Left ventricle myocardium superior (tissue), 1 donor: Measurements from ENCODE around the gene TMEM114. TPM values are rescaled to one million over a fixed set of nuclear protein-coding genes. Genes with fewer than 3 reads are reported as not detected.

Experiments used
- ATAC-seq: fragments of 200-7000 bp; cut with Tn5 transposase; one replicate; pipeline ENCODE4 v1.9.1; 2020; ENCODE audit warnings: mild to moderate bottlenecking, moderate library complexity
- DNase-seq: peaks from one replicate; pipeline ENCODE4 v3.0.0-alpha.2; 2020
- intact Hi-C: fragments of 100-400 bp; cut with micrococcal nuclease; formaldehyde crosslinking; loops from one replicate; pipeline ENCODE4 v1.11.0; 2022
- total RNA-seq: library from RNA; stranded (reverse); fragmentation: NEBNext Ultra II Directional; extraction: Animal tissue kit (Norgen Biotek cat#: 25700); gene quantifications from one replicate; pipeline ENCODE4 v1.2.1, GENCODE V29; 2021
- donor health status: DM: no; HTN: yes; CAD: no; lungs with severe emphysema.

The TMEM114 gene
- total RNA-seq, 1 donor from 2014 or later = not detected

DNA sequence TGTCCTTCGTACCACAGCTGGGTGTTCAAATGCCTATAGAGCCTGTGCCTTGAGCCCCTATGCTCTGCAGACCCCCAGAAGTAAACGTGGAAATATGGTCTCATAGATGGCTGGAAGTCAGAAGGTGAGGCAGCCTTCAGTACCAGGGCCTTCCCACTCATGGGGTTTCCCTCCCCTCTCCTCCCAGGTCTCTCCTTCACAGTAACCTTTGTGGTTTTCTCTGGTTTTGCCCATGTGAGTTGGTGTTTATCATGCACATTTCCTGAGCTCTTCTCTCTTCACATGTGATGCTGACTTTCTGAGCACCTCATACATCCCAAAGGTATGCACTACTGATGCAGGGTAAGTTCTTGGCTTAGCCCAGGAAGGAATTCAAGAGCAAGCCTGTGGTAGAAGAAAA lies 35.4 kb downstream of the TMEM114 start:
- no peak for DNase-seq
- intact Hi-C loops = no loop called here
- ATAC-seq = no peak

DNA sequence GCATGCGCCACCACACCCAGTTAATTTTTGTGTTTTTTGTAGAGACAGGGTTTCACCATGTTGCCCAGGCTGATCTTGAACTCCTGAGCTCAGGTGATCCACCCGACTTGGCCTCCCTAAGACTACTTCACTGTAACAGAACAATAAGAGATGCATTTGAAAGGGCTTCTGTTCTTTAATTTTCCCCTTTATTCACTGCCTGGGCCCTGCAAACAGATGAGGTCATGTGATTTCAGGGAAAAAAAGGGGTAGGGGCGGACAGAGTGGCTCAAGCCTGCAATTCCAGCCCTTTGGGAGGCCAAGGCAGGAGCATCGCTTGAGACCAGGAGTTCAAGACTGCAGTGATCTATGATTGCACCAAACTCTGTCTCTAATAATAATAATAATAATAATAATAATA lies 36.3 kb downstream of the TMEM114 start:
- intact Hi-C loops = no loop called here
- ATAC-seq = no peak
- no peak for DNase-seq

DNA sequence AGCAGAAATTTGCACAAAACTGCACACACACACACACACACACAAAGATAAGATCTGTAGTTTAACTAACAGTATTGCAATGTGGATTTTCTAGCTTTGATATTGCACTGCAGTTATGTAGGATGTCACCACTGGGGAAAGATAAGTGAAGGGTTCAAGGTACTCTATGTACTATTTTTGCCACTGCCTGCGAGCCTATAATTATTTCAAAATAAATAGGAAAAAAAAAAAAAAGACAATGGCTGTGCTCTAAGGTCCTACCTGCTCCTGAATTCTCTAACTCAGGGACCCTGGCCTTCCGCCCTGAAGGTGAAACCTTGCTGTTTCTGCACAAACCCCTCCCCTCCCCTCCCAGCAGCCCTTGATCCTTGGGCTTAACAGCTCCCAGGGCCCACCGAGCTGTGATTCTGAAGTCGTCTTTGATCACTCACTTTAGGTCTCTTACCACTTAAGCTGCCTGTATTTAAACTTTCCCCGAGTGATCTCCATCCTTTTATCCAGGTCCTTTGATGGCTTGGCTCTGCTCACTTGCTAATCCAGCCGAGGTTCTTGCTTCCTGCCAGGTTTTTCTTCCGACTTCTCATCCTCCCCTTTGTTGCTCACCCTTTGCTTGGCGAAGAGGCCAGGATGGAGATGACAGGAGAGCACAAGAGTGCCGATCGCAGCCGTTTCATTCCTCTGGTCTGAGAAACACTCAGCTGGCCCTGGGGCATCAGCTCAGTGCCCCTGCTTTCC lies 37.7 kb downstream of the TMEM114 start:
- ATAC-seq = no peak
- no peak for DNase-seq
- intact Hi-C loops = no loop called here

DNA sequence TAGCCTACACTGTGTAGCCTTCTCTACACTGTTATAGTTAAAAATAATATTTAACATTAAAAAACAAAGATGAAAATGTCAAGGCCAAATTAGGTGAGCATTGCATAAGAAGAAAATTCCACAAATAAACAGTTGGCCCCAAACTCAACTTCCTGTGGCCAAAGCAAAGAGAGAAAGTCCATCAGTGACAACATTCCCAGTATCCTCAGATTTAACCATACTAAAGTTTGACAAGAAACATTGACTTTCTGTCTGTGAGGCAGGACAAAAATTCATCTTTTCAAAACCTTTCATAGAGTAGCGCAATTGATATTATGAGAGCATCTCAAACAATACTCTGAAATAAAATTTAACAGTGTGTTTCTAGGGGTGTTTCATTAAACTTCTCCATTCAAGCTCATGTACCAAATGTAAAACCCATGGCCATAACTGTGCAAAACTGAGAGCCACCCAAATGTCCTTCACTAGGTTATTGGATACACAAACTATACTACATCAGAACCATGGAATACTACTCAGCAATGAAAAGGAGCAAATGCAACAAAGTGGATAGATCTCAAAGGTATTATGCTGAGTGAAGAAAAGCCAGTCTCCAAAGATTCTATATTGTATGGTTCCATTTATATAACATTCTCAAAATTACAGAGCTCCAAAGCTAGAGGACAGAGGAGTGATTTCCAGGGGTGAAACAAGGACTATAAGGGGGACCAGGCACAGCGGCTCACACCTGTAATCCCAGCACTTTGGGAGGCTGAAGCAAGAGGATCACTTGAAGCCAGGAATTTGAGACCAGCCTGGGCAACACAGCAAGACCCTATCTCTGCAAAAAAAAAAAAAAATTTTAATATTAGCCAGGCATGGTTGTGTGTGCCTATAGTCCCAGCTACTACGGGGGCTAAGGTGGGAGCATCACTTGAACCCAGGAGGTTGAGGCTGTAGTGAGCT lies 38.7 kb downstream of the TMEM114 start:
- DNase-seq (no peak), ATAC-seq (no peak)
- intact Hi-C loops = no loop called here

DNA sequence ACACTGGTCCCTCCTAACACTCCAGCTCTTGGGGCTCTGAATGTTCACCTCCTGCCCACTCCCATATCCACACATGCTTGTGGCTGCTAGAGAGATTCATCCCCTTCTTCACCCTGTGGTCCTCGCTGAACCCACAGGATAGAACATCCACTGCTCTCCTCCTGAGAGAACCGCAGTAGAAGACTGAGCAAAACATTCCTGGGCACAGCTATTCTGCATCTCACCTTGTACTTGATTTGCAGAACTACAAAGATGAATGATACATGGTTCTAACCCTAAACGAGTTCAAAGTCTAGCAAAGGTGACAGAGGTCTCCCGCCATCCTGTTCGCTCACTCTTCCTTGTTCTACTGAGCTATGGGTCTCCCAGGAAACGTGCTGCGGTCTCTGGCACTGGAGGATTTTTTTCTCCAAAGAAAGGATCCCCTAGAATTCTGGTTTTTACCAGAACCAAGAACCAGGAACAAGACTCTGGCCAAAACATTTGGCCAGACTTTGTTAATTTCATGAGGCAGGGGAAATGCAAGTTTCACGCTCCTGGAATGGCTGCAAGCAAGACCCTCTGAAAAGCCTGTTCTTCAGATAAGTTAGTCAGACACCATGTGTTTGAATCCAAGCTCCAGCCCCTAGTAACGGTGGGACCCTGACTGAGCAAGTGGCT lies 39.5 kb downstream of the TMEM114 start:
- ATAC-seq = no peak
- no peak for DNase-seq
- intact Hi-C loops = no loop called here

DNA sequence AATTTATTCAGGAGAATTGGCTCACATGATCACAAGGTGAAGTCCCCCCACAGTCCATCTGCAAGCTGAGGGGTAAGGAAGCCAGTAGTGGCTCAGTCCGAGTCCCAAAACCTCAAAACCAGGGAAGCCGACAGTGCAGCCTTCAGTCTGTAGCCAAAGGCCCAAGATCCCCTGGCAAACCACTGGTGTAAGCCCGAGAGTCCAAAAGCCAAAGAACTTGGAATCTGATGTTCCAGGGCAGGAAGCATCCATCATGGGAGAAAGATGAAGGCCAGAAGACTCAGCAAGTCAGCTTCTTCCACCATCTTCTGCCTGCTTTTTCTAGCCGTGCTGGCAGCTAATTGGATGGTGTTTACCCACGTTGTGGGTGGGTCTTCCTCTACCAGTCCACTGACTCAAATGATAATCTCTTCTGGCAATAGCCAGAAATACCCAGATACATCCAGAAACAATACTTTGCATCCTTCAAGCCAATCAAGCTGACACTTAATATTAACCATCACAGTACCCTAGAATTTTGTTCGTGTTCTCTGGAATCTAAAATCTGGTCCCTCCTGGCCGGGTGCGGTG lies 40.4 kb downstream of the TMEM114 start:
- intact Hi-C loops = no loop called here
- no peak for ATAC-seq

DNA sequence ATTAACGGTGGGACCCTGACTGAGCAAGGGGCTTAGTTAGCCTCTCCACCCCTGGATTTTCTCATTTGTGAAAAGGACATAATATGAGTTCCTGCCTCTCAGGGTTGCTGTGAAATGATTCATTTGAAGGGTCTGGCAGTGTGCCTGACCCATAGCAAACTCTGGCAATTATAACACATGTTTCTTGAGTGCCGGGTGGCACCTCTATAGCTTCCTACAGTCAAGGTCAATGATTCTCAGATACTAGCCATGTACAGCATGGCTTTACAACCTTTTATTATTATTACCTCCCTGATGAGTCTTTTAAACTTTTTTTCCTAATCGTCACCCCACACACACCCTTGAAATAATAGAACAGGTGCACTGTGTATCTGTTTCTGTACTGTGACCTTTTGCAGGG lies 42.1 kb downstream of the TMEM114 start:
- DNase-seq = no peak
- intact Hi-C loops = no loop called here
- no peak for ATAC-seq

More for the DNA sequence above, 40.4 kb downstream of the TMEM114 start:
- DNase-seq = no peak

DNA sequence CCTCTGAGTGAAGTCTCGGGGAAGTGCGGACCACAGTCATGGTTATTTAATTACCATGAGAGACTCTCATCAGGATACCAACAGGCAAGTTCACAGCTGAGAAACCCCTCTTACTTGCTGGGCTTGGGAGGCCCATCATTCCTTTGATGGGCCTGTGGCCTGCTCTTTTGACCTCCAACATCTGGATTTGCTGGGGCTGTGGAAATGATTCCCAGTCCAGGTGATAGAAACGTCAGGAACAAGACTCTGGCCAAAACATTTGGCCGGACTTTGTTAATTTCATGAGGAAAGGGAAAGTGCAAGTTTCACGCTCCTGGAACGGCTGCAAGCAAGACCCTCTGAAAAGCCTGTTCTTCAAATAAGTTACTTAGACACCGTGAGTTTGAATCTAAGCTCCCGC lies 42.5 kb downstream of the TMEM114 start:
- ATAC-seq (no peak), DNase-seq (no peak)
- intact Hi-C loops = no loop called here

DNA sequence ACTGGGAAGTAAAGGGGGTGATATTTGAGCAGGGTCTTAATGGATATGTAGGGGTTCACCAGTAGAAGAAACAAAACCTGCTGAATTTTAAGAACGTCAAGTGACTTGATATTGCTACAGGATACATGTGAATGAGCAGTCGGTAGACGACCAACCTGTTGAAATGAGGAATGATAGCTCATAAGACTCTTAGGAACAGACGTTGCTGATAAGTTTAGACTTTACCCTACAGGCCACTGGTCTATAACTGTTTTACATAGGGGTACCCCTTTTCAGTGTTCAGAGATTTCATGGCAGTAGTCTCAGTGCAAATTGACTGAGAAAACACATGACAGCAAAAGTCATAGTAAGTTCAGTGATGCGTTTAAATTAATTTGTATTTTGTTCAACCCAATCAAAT lies 45.9 kb downstream of the TMEM114 start:
- intact Hi-C loops = no loop called here
- no peak for ATAC-seq

DNA sequence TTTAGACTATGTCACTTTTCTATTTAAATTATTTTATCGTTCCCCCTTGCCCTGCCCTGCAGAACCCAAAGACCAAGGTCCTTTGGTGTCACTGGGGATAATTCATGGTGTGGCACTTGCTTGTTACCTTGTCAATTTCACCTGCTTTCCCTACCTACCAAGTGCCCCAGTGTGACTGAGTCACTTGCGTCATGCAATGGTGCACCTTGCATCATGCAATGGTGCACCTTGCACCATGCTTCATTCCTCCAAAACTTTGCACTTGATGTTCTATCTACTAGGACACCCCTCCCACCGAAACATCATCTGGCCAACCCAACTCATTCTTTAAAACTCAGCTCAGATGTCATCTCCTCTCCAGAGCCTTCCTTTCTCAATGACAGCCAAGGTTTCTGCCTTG lies 47.1 kb downstream of the TMEM114 start:
- ATAC-seq = no peak
- intact Hi-C loops = no loop called here
- DNase-seq = no peak

More for the DNA sequence above, 45.9 kb downstream of the TMEM114 start:
- DNase-seq = no peak

DNA sequence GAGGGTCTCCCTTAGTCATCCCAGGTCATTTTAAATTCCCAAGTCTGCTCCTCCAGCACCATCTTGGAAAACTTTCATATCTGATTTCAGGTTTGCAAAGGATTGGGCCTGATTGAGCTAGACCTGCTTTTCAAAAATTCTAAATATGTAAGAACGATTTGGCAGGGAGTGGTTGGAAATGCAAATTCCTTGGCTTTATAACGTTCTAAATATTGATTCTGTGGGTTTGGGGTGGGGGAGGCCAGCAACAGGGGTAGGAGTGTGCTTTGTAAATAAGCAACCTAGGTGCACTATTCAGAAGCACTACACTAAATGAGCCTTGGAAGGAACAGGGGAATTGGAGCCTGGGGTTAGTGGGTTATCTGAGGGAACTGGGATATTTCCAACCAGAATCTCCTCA lies 47.9 kb downstream of the TMEM114 start:
- ATAC-seq (no peak), DNase-seq (no peak)
- intact Hi-C loops = no loop called here

DNA sequence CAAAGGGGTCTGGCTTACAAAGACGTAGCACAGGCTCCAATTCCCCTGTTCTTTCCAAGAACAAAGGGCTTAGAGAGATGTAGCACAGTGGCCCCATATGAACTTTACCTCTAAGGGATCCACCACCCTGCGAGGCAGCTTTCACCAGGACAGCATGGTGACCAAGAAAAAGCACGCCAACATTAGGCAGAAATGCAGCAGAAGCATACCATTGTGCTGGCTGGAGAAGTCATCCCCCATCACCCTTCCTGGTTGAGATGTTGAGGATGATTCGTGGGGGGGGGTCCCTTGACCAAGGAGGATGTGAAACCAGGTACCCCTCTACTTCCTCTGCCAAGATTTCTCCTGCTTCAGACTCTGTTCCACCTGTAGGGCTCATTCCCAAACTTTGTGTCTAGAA lies 48.4 kb downstream of the TMEM114 start:
- intact Hi-C loops = no loop called here
- no peak for DNase-seq
- no peak for ATAC-seq

DNA sequence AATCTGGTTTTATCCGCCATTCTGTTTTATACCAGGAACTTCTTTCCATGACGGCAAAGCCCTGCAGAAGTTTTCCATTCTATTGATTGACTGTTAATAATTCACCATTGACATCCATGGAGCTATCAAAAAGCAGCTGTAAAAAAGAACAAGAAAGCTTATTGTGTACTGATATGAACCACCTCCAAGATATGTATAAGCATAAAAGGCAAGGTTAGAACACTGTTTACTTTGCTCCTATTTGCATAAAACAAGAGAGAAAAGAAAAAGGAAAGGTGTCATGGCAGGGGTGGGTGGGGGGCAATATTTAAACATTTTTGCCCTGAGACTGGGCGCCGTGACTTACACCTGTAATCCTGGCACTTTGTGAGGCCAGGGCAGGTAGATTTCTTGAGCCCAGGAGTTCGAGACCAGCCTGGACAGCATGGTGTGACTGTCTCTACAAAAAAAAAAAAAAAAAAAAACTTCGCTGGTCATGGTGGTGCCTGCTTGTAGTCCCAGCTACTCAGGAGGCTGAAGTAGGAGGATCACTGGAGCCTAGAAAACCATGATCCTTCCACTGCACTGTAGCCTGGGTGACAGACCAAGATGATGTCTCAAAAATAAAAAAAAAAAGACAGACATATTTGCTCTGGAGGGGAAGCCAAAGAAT lies 52.5 kb downstream of the TMEM114 start:
- intact Hi-C loops = no loop called here
- ATAC-seq (no peak), DNase-seq (no peak)

DNA sequence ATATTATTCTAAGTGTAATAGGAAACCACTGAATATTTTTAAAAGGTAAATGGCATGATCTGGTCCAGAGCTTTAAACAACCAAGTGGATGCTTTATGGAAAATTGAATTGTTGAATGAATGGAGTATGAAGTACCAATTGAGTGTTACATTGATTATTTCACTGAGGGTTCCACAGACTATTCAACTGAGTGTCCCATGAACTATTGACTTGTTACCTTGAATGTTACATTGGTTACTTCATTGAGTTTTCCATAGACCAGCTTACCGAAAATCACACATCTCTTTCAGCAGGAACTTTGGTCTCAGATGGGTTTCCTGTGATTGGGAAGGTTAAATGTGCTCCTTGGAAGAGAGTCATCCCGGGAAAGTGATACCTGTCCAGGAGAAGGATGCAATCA lies 56.8 kb downstream of the TMEM114 start:
- intact Hi-C loops = no loop called here
- DNase-seq = no peak
- no peak for ATAC-seq

DNA sequence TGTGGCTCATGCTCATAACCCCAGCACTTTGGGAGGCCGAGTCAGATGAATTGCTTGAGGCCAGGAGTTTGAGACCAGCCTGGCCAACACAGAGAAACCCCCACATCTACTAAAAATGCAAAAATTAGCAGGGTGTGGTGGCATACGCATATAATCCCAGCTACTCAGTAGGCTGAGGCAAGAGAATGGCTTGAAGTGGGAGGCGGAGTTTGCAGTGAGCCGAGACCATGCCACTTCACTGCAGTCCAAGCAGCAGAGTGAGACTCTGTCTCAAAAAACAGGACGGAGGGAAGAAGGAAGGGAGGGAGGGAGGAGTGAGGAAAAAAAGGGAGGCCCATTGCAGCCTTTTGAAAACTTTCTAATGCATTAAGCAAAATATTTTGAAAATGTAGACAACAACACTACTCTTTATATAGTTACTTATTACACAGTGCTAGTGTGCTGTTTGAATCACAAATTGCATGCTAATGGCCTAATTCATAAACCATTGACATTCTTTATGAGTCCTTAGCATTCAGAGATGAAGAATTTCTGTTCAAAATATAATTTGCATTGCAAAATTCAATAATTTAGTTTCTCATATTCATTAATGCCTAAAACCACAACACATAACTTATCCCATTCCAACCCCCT lies 59.4 kb downstream of the TMEM114 start:
- DNase-seq (no peak), ATAC-seq (no peak)
- intact Hi-C loops = no loop called here

DNA sequence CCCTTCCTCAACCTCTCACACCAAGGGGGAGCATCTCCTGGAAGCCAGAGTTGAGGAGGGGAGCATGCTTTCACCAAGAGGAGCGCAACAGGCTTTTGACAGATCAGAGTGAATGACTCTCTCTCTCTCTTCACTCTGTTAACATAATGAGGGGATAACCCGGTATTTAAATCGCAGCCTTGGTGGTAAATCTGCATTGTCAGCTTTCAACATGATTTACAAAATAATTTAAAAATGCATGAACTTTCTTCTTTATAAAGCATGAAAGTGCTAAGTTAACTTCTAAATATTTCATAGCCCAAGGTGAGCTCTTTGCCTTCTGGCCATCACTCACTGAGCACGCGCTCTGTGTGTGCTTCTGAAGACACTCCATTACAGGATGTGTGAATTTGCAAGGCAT lies 61.8 kb downstream of the TMEM114 start:
- intact Hi-C loops = no loop called here
- DNase-seq = no peak
- ATAC-seq = no peak

DNA sequence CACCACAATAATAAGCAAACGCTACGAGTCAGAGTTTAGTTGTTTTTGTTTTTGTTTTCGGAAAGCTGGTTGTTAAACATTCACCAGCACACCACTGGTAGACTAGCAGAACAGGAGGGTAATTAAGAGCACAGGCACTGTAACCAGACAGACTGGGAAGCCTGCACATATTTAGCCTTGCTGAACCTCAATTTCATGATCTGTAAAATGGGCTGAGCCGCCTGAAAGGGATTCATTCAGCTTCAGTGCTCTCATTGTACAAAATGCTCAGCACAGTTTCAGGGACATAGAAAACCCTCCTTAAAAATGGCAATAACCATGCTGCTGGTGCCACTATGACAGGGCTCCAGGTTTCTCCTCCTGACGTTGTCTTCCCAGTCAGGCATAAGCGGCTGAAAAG lies 66.4 kb downstream of the TMEM114 start:
- intact Hi-C loops = no loop called here
- no peak for DNase-seq
- no peak for ATAC-seq

DNA sequence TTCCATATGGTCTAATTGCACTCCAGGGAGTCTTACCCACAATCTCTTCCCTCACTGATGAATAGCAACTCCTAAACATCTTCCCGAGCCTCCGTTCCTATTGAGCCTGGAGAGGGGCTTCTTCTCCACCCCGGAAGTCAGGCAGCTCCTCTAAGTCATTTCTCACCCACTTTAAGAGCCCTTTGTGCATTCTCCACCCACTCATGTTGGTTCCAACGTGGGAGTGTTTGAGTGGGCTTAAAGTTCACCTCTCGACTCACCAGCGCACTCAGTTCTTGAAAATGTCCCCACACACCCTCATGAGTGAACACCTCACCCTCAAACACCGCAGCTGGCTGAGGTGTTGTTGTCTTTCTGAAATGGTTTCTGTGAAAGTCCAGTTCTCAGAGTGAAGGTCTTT lies 67.6 kb downstream of the TMEM114 start:
- intact Hi-C loops = no loop called here
- no peak for DNase-seq
- no peak for ATAC-seq

DNA sequence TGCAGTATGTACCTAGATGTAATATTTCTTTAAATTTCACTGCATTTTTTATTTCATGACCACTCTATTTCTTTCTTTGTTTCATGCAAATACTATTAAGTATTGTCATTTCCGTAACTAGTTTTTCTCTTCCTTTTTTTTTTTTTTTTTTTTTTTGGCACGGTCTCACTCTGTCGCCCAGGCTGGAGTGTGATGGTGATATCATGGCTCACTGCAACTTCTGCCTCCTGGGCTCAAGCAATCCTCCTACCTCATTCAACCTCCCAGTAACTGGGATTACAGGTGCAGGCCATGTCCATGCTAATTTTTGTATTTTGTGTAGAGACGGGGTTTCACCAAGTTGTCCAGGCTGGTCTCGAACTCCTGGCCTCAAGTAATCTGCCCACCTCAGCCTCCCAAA lies 70.7 kb downstream of the TMEM114 start:
- intact Hi-C loops = no loop called here
- DNase-seq (no peak), ATAC-seq (no peak)
